ENCODE measurements around the gene IL12RB1.
"Not testable (repeated sequence)": the region's sequence is repeated elsewhere in the genome, so short reads cannot be mapped to it uniquely, and the experiment has no call there.

The IL12RB1 gene

DNA sequence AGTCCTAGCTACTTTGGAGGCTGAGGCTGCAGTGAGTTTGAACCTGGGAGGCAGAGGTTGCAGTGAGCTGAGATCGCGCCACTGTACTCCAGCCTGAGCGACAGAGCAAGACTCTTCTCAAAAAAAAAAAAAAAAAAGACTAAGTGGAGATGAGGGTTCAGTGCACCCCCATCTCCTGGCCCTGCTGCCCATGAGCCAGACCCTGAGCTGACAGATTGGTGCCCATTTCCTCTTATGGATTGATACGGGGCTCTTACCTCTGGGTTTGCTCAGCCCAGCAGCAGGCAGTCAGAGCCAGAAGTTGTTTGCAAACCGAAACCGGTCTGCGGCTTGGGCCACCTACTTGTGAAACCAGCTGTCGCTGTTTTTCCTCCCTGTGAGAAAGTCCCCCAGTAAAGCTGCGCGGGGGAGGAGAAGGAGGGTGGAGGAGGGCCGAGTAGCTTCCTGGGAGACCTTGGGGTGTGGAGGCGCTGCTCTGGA is 41.9 kb downstream of the IL12RB1 start:
- DNase-seq = no peak

DNA sequence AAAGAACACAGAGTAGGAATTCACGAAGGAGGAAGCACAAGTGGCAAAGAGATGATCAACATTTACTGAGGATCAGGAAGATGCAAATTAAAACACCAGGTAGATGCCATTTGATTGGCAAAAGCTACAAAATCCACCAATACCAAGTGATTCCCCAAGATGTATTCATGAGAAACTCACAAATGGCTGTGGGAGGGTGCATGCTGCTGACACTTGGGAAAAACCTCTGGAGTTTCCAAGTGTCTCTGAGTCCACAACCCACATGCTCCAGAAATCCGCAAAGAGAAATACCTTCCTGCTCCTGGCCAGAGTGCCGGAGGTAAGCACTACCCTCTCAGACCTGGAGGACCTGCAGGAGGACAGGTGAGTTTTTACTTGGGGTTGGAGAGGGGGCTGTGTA is 43.1 kb downstream of the IL12RB1 start:
- no peak for DNase-seq

DNA sequence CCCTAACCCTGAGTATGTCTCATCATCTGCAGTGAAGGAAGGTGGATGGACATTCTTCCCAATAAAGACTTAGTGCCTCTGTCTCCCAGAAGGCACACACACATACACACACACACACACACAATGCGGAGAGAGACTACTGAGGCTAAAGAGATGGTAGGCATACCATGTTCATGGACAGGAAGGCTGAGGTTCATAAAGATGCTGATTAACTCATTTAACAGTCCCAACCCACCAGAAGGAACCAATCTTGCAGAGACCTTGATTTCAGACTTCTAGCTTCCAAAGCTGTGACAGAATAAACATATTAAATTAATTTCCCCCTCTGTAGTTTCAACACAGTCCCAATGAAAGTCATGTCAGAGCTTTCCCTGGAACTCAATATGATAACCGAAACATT is 45.7 kb downstream of the IL12RB1 start:
- no peak for DNase-seq

DNA sequence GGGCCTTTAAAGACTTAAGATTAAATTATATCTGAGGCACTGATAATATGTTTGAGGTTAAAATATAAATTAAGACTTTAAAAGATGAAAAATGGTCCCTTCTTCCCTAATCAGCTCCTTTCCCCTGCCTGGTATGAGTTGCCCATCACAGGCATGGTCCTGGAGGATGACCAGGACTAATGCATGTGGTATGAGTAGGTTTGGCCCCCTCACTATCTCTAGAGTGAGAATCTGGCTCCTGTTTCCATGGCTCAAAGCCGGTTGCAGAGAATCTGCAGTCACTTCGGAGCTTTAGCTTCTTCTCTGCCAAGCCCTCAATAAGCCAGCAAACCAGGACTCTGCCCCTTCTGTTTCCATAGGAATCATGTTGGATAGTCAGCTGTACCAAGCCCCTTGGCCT is 54.6 kb downstream of the IL12RB1 start:
- DNase-seq = not testable (repeated sequence)

DNA sequence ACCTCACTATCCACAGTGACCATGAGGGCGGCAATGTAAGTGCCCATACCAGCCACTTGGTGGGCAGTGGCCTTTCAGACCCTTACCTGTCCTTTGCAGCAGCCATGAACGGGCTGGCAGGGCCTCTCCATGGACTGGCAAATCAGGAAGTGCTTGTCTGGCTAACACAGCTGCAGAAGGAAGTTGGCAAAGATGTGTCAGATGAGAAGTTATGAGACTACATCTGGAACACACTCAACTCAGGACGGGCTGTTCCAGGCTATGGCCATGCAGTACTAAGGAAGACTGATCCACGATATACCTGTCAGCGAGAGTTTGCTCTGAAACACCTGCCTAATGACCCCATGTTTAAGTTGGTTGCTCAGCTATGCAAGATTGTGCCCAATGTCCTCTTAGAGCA is 55.3 kb downstream of the IL12RB1 start:
- not testable (repeated sequence) for DNase-seq

DNA sequence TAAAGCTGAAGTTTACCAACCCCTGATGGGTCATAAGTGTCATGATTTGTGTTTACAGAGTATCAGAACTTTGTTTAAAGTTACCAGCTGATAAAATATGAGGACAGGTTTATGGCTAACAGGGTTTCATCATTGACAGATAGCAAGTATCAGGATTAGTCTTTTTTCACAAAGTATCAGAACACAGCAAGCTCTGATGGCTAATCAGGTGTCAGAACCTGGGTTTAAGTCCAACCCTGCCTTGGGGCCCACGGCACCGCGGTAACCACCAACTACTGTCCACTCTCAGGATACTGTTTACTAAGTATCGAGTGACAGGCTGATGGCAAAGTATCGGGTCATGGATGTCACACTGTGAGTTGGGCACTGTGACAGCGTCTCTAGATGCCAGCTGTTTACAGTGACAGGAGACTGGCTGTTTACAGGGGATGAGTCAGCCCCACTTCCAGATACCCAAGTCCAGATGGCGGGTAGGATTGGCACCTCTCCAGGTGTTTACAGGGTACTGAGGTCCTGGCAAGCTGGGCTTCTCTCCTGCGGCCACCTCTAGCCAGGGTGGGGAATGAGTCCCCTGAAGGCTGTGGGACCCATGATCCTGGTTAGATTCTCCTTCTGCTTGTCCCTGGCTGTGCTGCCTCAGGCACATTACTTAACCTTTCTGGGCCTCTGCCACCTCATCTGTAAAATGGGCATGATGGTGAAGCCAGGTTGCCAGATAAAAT is 57.0 kb downstream of the IL12RB1 start:
- no peak for DNase-seq

DNA sequence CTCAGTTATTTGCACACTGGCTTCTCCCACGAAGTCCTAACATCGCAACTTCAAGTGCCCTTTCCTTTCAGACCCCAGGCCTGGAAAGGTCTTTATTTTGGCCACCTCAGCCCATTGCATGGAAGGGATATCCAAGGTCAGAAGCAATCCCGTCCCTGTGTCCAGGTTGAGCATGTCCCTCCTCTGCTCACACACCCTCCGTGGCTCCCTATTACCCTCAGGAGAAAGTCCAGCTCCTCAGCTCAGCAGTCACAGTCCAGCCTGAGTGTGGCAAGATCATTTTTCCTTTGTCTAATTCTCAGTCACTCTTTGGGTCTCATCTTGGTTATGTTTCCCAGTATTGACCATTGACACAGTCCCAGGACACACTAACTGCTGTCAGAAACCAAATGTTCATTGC is 59.6 kb downstream of the IL12RB1 start:
- DNase-seq = no peak

DNA sequence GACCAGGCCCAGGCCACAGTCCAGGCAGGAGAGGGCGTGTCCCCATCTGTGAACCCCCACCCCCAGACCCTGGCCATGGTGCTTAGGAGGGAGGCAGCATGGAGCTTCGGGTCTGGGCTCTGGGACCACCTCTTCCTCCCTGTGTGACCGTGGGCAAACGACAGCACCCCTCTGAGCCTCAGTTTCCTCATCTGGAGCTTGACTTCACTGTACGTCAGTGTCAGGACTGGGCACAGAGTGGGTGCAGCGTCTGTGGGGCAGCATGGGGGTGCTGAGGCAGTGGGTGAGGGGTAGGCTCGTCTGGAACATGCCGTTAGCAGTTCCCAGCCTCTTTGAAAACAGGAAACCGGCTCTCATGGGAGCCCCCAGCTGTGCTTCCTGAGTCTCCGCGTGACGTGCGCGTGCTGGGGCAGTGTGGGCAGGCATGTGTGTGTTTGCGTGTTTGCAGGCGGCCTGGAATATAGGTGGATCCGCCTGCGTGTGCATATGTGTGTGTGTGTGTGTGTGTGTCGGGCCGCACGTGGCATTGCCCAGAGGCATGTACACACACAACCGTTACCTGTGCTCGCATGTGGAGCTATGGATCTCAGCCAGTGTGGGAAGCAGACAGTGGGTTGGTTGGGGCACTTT is 63.0 kb downstream of the IL12RB1 start:
- DNase-seq = no peak

DNA sequence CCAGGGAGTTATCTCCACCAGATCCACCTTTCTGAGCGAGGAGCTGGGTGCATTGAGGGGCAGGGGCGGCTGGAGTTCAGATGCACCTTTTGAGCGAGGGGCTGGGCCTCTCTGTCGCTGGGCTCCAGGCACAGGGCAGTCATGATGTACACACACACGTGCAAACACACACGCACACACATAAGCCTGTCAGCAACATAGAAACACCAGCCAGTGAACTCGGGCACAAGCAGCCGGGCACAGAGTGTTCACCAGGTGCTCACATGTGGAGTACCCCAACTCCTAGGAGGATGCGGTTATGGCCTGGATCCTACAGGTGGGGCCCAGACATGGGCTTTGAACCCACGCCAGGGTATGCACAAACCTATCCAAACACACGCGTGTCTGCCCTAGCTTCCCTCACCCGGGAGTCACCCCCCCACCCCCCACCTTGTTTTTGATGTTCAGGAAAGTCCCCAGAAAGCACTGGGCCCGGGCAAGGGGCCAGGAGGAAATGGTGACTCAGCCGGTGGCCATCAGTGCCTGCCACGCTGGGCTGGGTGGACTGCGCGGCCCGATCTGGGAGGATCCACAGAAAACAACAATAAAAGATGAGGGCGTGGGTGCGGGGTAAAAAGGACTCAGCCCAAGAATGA is 65.5 kb downstream of the IL12RB1 start:
- DNase-seq = no peak

DNA sequence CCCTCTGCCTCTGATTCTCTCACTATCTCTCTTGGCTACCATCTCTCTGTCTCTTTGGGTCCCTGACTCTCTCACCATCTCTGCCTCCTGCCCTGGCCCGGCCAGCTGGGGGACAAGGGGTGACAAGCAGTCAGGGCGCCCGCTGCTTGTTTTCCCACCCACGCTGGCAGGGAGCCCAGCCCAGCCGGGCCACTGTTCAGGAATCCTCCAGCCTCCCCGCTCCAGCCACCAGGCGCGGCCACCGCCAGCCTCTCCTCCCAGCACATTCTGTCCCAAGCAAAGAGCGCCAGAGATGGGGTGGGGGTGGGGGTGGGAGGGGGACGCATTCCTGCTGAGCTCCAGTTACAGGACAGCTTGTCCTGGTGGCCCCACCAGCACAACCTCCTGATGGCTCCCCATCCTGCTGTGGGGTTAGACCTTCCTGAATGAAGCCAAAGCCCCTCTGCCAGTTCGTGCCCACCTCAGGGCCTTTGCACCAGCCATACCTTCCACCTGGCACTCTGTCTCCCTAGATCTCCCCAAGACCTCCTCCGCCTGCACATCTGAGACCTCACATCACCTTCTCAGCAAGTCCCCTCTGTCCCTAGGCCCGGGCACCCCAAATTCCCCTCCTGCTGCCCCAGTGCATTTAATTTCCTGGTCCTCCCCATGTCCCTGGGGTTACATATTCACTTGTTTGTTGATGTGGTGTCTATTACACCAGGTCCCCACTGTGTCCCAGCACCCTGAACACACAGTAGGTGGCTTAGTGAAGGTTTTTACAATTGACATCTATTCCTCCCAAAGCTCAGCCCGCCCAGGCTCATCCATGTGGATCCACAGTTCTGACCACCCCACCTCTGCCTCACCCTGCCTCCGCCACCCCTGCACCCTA is 66.3 kb downstream of the IL12RB1 start:
- DNase-seq = no peak

DNA sequence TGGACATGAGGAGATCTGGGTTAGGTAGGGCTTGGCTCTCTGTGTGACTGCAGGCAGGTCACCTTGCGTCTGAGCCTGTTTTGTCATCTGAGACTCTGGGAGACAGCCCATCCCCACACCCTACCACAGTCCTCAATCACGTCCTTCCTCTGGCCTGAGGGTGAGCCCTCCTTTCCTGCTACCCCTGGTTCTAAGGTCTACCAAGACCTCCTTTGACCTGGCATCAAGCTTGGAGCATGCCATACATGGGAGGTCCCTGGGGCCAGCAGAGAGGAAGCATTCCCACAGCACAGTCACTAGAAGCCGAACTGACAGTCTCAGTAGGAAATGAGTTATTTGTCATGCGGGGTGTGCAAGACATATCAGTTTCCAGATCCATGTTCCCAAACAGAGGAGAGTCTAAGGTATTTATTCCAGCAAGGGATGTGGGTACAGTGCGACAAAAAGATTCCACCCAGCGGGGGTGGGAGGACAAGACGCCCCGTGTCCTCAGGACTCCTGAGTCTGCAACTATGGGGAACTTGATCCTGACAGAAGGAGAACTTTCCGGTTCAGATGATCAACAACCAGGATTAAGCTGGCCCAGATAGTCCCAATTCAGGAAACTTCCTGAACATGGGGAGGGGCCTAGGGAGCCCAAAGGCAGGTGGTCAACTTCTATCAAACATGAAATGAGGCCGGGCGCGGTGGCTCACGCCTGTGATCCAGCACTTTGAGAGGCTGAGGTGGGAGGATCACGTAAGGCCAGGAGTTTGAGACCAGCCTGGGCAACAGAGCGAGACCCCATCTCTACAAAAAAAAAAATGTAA is 69.3 kb downstream of the IL12RB1 start:
- no peak for DNase-seq

DNA sequence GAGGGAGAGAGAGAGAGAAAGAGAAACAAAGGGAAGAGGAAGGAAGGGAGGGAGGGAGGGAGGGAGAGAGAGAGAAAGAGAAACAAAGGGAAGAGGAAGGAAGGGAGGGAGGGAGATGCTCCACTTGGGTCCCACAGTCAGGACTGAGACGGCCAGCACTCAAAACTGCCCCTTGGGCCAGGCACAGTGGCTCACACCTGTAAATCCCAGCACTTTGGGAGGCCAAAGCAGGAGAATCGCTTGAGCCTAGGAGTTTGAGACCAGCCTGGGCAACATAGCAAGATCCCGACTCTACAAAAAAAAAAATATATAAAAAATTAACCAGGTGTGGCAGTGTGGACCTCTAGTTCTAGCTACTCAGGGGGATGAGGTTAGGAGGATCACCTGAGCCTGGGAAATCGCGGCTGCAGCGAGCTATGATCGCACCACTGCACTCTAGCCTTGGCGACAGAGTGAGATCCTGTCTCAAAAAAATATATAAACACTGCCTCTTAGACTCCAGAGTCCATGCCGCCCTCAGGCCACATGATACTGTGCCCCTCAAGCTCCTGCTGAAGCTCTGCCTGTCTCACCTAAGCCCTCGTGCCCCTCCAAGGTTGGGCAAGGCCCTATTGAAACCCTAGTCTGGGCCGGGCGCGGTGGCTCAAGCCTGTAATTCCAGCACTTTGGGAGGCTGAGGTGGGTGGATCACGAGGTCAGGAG is 70.4 kb downstream of the IL12RB1 start:
- DNase-seq = no peak

DNA sequence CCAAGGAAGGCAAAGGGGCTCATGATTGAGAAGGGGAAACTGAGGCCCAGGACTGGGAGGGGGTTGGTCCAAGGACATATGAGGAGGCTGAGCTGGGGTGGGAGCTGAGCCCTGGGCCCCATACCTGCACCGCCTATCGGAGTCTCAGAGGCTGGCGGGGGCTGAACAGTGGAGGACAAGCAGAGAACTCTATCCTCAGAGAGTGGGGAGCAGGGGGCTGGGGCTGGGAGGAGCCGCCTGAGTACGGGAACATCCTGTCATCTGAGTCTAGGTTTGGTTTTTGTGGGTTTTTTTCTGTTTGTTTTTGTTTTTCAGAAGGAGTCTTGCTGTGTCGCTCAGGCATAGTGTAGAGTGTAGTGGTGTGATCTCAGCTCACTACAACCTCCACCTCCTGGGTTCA is 72.5 kb downstream of the IL12RB1 start:
- no peak for DNase-seq

DNA sequence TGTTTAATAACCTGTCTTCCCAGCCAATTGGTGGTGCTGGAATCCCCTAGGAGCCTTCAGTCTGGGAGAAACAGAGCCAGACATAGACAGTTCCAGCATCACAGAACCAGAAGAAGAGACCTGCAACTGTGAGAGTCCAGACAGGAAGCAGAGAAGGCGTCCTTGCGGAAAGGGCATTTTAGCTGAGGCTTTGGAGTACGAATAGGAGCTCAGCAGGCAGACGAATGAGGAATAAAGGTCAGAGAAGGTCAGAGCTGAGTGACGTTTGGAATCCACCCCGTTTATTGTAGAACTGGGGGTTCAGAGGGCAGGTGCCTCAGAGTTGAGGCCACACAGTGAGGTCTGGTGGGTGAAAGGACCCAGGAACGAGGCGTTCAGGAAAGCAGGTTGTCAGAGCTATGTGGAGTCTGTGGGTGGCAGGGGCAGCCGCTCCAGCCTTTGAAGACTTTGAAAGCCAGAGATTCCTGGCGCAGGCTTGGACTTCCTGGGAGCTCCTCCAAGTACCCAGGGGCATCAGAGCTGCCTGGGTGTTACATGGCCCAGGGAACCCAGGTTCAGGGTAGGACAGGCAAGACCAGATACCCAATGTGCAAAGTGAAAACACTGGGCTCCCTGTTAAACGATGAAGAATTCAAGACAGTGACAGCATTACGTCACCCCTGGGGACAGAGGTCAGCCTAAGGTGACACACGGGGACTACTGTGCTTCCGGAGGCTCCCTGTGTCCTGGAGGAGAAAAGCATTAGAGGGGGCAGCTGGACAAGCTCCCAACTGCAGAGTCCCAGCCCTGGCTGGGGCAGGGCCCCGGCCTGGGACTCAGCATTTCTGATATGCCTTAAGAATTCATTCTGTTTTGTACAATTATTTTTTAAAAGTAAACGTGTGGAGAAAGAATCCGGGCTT is 73.3 kb downstream of the IL12RB1 start:
- DNase-seq = no peak

DNA sequence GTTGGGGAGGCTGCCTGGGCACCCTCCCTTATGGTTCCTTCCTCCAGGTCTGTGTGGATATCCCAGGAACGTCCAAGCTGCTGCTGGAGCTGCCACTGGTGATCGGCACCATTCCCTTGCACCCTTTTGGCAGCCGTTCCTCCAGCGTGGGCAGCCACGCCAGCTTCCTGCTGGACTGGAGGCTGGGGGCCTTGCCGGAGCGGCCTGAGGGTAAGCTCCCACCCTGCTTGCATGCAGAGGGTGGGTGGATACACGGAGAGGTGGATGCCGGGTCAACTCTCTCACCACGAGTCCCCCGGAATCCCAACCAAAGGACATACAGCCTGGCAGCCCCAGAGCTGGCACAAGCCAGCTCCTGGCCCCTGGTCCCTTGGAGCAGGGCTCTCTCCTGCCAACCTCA is 76.6 kb downstream of the IL12RB1 start:
- DNase-seq = no peak

DNA sequence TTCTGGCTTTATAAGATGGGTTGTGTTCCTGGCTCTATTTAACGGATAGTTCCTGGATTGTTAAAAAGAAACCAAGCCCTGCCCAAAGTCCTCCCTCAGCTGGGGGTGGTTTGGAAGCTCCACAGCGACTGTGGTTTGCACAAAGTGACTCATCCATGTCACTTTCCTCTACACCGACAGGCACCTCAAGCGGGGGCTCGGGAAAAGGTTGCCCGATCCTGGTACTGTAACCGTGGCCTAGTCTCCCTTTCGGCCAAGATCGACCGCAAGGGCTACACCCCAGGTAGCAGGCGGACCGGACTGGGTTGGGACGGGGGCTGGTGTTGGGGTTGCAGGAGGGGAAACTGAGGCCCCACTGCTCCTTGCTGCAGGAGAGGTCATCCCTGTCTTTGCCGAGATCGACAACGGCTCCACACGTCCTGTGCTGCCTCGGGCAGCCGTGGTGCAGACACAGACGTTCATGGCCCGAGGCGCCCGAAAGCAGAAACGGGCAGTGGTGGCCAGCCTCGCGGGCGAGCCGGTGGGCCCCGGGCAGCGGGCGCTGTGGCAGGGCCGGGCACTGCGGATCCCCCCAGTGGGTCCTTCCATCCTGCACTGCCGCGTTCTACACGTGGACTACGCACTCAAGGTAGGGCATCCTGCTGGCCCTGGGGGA is 77.2 kb downstream of the IL12RB1 start:
- no peak for DNase-seq

All from NCI-H1048 (cell line).